ENCODE results near the gene TEDC1. TPM values are rescaled to one million over a fixed set of nuclear protein-coding genes. Genes with fewer than 3 reads are reported as not detected.

Gene TEDC1
- polyA plus RNA-seq, 1 donor: 5.1 TPM

DNA sequence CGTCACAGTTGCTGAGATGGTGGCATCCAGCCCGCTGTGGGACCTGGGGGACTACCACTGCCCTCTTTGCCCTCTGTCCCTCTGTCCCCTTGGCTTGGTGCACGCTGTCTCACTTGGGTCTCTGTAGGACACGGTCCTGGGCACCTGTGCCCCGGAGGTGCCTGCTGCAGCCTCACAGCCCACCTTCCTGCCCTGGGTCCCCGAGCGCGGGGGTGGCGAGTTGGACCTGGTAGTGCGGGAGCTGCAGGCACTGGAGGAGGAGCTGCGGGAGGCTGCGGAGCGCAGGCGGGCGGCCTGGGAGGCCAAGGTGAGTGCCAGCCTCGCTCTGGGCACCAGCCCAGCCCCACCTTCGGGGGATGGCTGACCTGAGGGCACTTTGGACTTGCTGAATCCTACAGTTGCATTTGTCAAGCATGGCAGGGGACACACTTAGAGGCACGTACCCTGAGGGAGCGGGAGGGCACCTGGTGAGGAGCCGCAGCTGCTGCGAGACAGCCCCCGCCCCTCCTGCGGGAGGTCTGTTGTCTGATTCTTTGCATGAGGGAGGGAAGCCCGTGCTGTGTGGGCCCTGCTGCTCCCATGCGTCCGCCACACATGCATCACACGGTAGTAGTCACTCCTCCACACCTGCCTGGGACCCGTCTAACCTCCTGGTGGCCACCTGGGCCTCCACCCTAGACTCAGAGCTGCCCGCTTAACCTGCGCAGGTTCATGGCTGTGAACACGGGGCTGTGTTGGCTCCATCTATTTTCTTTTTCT lies 6.8 kb downstream of the TEDC1 start:
- DNase-seq: no peak

DNA sequence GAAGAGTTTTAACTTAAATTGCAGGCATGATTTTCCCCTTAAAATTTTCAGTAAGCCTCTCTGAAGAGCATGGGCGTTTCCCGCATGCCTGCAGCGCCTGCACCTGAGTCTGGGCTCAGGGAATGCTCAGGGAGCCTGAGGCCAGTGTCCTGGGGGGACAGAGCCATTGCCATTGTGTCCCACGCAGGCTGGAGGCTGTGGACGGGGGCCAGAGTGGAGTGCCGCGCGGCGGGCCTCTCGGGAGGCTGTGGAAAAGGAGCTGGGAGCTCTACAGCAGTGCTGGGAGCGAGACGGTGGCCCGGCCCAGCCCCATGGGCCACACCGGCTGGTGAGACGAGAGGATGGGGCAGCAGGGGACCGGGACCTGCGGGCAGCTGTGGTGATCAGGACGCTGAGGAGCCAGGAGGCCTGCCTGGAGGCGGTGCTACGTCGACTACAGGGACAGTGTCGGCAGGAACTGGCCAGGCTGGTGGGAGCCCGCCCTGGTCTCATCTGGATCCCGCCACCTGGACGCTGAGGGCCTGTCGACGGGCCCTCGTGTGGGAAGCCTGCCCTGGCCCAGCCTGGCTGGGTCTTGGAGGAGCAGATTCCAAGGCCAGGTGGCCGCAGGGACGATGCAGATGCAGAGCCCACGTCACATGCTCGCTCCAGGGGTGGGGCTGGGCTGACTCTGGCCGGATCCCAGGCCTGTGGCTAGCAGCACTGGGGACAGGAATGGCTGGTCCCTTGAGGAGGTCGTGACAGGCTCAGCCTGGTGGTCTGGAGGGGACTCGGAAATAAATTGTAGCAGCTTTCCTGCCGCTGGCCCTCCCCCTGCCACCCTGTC lies 7.6 kb downstream of the TEDC1 start:
- no peak for DNase-seq

DNA sequence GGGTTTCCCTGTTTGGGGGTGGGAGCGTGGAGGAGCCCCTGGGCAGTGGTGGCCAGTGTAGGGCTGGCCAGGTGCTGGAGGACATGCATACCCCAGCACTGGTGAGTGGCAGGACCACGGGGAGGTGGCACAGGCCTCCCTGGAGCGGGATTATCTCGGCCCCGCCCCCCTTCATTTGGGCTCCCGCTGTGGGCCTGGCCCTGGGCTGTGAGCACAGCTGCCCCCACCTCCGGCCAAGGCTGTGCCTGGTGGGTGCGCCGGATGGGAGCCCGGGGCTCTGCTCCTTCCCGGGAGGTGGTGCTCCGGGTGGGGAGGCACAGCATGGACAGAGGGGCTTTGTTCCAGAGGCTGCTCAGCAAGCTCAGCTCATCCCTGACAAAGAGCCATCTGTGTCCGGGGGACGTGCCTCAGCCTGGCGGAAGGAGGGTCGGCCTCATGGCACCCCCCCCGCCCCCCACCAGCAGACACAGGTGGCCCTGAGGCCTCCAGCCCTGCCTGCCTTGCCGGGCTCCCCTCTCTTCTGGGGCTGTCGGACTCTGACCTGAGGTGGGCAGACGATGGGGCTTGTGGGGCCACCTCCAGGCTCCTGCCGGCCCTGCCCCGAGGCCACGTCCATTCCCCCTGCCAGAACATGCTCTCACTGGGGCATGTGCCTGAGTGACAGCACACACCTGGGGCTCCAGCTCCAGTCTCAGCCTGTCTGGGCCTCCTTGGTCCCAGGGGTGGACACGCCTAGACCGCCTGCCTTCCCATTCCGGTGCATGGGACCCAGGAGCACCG lies 8.4 kb downstream of the TEDC1 start:
- no peak for DNase-seq

DNA sequence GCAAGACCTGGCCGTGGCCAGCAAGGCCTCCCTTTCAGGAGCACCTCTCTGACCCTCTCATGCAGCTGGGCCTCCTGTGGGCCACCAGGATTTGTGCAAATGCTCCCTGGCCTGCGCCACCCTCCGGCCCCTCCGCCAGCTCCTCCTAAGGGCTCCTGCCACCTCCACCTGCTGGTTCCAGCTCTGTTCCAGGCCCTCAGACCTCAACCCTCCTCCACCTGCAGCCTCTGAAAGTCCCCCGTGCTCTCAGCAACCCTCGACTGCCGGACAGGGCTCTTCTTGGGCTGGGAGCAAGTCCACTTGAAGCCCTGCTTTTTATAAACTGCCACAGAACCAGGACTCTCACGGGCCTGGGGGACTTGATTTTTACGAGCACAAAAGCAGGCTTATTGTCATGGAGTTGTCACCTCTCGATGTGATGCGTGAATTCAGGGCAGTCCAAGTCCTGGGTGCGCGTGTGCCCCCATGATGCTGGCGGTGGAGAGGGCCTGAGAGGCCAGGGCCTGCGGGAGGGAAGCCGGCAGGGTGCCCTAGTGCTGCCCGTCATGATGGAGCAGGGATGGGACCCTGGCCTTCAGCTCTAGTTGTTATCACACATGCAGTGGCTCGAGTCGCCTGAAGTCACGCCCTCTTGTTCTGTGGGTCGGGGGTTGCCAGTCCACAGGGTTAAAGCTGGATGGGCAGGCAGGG lies 9.1 kb downstream of the TEDC1 start:
- DNase-seq: no peak

DNA sequence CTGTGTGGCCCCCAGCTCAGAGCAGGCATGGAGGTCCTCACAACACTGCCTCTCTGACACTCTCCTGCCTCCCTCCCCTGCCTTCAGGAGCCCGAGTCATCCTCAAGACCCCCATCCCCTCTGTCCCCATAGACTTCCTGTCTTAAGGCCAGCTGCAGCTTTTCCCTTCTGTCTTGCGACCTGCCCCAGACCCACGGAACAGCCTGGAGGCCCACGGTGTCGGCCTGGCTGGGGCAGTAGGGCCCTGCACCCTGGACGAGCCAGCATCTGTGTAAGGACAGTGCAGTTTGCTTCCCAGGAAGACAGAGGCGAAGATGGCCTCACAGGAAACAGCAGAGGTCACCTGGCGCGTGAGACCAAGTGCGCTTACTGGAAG lies 9.7 kb downstream of the TEDC1 start:
- no peak for DNase-seq

DNA sequence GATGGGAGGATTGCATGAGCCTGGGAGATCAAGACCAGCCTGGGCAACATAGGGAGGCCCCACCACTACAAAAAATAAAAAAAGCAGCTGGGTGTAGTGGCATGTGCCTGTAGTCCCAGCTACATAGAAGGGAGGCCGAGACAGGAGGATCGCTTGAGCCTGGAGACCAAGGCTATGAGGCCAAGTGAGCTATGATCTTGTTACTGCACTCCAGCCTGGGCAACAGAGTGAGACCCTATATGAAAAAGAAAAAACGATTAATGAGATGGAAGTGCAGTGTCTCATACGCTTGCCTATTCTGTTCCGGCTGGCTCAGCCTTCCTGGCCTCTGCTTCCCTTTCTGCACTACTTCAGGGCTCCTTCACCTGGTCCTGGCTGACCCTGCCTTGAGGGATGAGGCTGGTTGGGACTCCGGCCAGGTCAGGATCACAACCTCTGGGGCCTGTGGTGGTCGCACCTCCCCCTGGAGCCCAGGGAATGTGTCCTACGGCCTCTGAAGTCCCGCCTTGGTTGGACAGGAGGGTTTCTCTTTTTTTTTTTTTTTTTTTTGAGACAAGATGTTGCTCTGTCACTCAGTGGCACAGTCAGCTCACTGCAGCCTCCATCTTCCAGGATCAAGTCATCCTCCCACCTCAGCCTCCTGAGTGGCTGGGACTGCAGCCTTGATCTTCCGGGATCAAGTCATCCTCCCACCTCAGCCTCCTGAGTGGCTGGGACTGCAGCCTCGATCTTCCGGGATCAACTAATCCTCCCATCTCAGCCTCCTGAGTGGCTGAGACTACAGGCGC lies 10.7 kb downstream of the TEDC1 start:
- DNase-seq: no peak

DNA sequence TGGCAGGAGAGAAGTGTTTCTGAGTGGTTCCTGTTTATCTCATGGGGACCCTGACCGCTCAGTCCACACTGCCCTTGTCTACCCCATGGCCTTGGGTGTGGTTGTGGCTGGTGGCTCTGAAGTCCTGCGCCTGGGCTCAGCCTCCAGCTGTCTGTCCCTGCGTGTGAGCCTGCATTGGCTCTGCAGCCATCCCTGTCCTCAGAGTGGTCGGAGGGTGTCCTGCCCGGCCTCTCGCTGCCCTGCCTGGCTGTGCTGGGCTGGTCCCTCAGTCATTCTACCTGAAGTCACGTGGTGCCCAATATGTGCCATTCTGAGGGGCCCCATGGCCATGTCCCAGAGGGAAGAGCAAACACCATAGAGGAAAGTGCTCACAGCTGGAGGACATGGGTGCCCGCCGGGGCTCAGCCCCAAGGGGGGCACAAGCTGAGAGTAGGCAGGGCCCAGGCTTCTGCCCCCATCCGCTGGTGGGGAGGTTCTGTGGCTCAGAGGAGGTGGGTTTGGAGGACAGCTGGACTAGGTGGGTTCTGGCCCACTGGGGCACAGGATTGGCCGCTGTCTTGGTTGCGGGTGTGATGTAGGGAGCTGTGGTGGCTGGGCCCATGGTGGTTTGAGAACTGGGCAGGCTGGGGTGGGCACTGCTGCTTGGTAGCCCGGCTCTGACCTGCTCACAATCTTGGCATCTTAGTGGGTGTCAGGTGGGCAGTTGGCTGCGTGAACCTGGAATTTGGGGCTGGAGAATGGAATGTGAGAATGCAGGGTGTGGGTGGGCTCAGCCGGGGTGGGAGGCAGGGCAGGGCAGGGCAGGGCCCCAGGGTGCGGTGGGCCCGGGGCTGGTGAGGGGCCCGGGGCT lies 11.6 kb downstream of the TEDC1 start:
- no peak for DNase-seq

DNA sequence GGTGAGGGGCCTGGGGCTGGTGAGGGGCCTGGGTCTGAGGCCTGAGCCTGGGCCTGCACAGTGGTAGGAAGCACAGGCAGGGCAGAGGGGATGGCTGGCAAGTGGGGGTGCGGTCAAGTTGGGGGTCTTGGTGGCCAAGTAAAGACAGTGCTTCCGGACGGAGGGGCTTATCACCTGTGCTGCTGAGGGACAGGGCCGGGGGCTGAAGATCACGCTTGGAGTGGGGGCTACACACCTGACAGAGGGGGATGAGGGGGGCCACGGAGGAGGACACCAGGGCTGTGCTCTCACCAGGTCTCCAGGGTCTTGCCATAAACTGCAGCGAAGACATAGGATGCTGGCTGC lies 12.2 kb downstream of the TEDC1 start:
- DNase-seq: no peak

DNA sequence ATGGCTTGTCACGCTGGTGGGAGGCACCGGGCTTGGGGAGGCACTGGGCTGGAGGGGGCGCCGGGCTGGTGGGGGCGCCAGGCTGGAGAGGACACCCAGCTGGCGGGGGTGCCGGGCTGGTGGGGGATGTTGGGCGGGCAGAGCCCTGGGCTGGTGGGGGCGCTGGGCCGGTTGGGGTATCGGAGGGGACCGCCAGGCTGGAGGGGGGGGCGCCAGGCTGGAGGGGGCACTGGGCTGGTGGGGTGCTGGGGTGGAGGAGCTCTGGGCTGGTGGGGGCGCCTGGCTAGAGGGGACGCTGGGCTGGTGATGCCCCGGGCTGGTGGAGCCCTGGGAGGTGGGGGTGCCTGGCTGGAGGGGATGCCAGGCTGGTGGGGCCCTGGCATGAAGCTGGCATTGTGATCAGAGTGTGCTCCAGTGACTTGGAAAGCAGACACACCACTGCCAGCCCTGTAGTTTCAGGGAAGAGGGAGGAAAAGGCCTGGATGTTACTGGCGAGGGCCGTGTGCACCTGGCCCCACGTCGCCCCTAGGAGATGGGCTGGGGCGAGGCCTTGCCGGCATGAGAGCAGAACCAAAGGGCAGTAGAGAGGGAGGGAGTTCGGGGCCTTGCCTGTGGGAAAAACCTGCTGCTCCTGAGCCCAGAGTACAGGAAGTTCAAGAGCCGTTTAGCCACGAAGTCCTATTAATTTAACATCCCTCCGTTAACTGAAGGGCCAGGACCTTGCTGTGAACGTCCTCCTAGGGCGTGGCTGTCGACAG lies 13.1 kb downstream of the TEDC1 start:
- DNase-seq: no peak

DNA sequence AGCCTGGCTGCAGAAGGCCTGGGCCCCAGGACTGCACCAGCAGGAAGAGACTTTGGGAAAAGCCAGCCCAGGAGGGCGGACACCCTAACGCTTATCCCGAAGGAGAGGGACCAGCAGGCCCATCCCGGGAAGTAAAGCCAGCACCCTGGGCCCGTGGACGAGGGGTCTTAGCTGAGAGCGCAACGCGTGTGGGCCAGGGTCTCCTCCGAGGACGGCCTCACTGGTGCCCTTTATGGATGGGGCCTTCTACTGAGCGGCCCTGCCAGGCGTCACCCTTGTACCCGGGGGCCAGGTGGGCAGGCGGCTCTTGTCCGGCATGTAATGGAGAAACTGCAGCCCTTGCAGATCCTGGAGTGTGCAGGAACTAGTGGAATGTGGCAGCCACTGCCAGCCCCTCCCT lies 14.1 kb downstream of the TEDC1 start:
- no peak for DNase-seq

DNA sequence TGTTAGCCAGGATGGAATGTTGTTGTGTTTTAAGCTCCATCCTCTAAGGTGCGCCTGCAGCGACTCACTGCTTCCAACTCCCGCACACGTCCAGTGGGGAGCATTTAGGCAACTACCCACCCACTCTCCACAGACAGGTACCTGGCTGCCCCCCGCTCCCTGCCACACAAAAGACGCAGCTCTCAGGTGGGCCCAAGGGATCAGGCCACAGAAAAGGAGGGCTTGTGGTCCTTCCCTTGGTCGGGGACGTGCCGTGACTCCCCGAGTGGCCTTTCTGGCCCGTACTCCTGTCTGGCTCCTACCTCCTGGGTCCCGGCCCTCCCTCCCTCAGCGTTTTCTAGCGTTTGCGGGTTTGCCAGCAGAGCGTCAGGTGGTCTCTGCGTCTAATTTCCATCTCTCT lies 16.2 kb downstream of the TEDC1 start:
- DNase-seq: no peak

DNA sequence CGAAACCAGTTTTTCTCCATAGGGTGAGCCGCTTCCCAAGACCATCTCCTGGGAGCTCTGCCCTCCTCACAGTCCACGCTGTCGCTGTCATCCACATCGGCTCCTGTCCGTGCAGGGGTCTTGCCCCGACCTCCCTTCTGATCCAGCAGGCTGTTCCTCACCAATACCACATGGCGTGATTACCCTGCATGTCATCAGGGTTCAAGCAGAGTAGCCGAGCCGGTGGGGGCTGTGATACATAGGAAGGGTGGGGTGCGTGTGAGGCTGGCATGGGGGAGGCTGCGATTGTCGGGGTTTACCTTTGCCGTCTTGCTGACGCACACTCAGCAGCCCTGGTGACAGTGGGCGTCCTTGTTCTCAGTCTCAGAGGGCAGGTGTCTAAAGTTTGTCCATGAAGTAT lies 17.0 kb downstream of the TEDC1 start:
- no peak for DNase-seq

DNA sequence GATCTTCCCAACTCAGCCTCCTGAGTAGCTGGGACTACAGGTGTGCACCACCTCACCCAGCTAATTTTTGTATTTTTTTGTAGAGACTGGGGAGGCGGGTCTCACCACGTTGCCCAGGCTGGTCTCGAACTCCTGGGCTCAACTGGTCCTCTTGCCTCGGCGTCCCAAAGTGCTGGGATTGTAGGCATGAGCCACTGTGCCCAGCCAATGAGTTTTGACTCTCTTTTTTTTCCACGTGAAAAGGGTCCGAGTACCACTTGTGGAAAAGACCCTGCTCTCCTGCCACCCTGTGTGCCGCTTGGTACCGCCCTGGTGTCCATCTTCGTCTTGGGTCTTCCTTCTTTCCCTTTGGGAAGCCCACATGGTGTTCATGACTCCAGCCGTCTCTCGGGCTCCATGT lies 17.6 kb downstream of the TEDC1 start:
- DNase-seq: no peak

DNA sequence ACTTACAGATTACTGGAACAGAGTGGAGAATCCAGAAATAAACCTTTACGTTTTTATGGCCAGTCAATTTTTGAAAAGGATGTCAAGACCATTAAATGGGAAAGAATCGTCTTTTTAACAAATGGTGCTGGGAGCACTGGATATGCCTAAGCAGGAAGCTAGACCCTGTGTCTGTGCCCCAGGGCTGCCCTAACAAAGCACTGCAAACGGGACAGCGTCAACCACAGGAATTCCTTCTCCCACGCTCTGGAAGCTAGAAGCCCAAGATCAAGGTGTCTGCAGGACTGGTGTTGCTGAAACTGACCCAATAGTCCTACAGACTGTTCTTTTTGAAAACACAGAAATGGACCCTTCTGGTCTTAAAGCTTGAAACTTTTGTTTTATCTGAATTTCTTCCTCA lies 26.1 kb downstream of the TEDC1 start:
- no peak for DNase-seq

DNA sequence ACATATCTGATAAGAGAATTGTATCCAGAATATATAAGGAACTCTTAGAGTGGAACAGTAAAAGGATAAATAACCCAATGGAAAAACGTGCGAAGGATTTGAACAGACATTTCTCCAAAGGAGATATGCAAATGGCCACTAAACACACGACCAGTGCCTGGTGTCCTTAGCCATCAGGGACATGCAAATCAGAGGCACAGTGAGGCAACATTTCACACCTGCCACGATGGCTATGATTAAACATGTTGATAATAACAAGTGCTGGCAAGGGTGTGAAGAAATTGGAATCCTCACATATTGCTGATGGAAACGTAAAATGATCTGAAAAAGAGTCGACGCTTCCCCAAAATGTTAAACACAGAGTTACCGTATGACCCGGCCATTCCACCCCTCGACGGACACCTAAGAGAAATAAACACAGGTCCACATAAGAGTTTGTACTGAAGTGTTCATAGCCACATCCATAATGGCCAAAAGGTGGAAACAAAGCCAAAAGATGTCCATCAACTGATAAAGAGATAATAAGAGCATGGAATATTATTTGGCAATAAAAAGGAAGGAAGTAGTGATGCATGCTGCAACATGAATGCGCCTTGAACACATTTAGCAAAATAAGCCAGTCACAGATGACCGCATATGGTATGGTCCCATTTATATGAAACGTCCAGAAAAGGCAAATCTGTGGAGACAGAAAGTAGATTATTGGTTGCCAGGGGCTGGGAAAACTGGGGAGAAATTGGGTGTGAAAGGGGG lies 29.1 kb downstream of the TEDC1 start:
- no peak for DNase-seq

DNA sequence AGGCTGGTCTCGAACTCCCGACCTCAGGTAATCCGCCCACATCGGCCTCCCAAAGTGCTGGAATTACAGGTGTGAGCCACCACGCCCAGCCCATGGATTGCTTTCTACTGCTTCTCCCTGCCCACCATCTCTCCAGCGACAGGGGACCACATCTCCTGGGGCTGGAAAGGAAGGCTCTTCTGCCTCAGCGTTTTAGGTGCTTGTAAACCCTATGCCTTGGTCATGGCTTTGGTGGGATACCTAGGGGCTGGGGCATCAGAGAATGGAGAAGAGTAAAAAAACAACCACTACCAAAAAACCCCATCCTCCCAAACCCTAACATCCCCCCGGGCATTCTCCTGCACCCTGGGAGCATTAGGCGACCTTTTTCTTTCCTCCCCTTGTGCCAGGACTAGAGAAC lies 34.3 kb downstream of the TEDC1 start:
- no peak for DNase-seq

DNA sequence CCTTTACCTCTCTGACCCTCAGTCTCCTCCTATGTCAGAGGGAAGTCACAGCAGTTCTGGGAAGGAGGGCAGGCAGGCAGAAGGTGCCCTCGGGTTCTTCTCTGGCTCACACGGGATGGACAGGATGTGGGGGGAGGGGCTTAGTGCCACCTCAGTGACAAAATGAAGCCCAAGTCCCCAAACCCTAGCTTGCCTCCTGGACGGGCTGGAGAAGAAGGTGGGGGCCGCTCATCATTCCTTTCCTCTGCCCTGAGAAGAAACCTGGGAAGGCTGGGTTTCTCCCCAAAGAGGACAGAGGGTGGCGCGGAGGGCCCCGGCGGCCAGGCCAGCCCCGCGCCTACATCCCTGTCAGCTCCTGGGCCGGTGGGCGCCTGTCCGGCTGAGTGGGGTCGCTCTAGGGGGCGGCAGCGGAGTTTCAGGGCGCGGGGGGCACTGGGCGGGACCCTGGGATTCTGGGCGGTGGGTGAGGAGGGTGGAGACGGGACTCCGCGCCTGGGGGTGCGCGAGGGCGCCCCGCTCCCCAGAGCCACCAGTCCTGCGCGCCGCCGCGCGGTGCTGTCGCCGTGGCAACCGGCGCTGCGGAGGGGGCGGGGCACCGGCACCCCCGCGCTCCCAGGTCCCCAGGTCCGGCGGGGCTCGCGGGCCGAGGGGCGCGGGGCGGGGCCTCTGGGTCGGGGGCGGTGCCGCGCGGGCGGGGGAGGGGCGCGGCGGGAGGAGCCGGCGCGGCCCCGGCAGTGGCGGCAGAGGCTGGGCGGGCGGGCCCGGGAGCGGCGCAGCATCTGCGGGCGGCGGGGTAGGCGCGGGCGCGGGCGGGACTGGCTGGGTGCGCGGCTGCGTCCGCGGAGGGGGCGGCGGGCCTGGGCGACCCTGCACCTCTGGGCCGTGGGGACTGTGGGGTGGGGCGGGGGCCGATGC lies 35.1 kb downstream of the TEDC1 start, which contains the start of gene TMEM121:
Gene TMEM121 (plus strand): TSS at position 723 of the 915 bp plus-strand sequence. CDS start 2,252 bp downstream, outside the sequence.
- no peak for DNase-seq

DNA sequence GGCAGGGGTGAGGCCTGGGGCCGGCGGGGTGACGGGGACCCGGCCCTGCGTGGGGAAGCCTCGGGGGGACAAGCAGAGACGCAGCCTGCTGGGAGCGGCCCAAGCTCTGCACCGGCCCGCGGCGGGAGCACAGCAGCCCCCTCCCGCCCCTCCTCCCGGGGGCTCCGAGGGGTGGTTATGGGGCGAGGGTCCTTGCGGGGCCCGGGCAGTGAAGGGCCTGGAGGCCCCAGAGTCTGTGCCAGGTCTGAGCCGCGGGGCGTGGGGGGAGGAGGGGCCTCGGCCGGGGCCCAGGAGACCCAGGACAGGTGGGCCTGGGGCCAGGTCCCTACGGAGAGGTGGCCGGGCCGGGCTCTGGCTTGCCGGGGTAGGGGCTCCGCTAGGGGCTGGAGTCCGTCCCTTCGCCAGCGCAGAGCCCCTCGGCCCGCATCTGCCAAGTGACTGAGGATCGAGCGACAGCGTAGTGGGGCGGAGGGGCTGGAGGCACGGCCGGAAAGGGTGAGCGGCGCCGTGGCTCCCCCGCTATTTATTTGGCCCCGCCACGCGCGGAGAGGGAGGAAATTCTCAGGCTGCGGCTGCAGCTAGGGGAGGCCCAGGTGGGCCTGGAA lies 35.8 kb downstream of the TEDC1 start:
- DNase-seq: no peak

Measured in hindlimb muscle (tissue), 1 donor.